SK-N-SH (cell line): ENCODE data around the gene TM4SF4. TPM values are rescaled to one million over a fixed set of nuclear protein-coding genes. Genes with fewer than 3 reads are reported as not detected.

Experiments
- CTCF ChIA-PET: fragments of 300-600, 350-600 bp; formaldehyde crosslinking; extraction: SDS; loops from one replicate; lab custom pipeline; 2021; lab: Yijun Ruan, JAX
- POLR2A ChIA-PET: fragments of 350-600 bp; sonication (Branson Sonifier 250); formaldehyde crosslinking; extraction: SDS; loops from one replicate; lab custom pipeline; 2020; ENCODE audit warnings: antibody characterized with exemption, inconsistent platforms; lab: Yijun Ruan, JAX
- DNase-seq: peaks from one replicate; pipeline ENCODE4 v3.0.0; 2012
- H2AFZ ChIP-seq: fragments of 200-600 bp; sonication (generic); 2 replicates; pipeline ENCODE4 v1.8.1; 2016; ENCODE audit warnings: antibody characterized with exemption, mild to moderate bottlenecking, low read depth
- H3F3A ChIP-seq: fragments of 200-600 bp; sonication (generic); replicated peaks from 2 replicates; pipeline ENCODE3; 2016; ENCODE audit warnings: antibody characterized with exemption, mild to moderate bottlenecking; ENCODE audit not compliant: insufficient read depth
- H3K27ac ChIP-seq, 2 experiments: fragments of 200-500 bp in 1 of 2; fragments of 200-600 bp in 1 of 2; sonication (Bioruptor generic) in 1 of 2; sonication (generic), shearing (Covaris generic) in 1 of 2; 2 replicates each; pipeline versions ENCODE4 v1.5.1 to v1.6.1; 2014 to 2016; ENCODE audit warnings: low read depth in 2 of 2, inconsistent platforms in 1 of 2, low read length in 1 of 2, mild to moderate bottlenecking in 1 of 2, mixed read lengths in 1 of 2
- H3K27me3 ChIP-seq: fragments of 200-600 bp; sonication (generic), shearing (Covaris generic); 2 replicates; pipeline ENCODE4 v1.6.1; 2016; ENCODE audit warnings: mixed run types; ENCODE audit not compliant: insufficient read depth
- H3K36me3 ChIP-seq, 2 experiments: fragments of 200-500 bp in 1 of 2; fragments of 200-600 bp in 1 of 2; sonication (Bioruptor generic) in 1 of 2; sonication (generic) in 1 of 2; replicated peaks in 1 of 2; 2 replicates each; pipeline versions ENCODE3 to v1.5.1; 2014 to 2016; ENCODE audit warnings: low read length in 1 of 2, mild to moderate bottlenecking in 1 of 2; ENCODE audit not compliant: insufficient read depth in 2 of 2, control insufficient read depth in 1 of 2
- H3K4me1 ChIP-seq, 2 experiments: fragments of 200-500 bp in 1 of 2; fragments of 200-600 bp in 1 of 2; sonication (Bioruptor generic) in 1 of 2; sonication (generic), shearing (Covaris generic) in 1 of 2; 2 replicates each; pipeline versions ENCODE4 v1.5.1 to v1.6.1; 2014 to 2016; ENCODE audit warnings: low read depth in 1 of 2, low read length in 1 of 2, mixed run types in 1 of 2; ENCODE audit not compliant: insufficient read depth in 2 of 2, control insufficient read depth in 1 of 2
- H3K4me2 ChIP-seq: fragments of 200-600 bp; sonication (generic), shearing (Covaris generic); 2 replicates; pipeline ENCODE4 v1.6.1; 2017; ENCODE audit warnings: mixed run types
- H3K4me3 ChIP-seq, 2 experiments: fragments of 200-500 bp in 1 of 2; fragments of 200-600 bp in 1 of 2; sonication (Bioruptor generic) in 1 of 2; sonication (generic), shearing (Covaris generic) in 1 of 2; 2 replicates each; pipeline versions ENCODE4 v1.5.1 to v1.8.1; 2014 to 2016; ENCODE audit warnings: low read depth in 2 of 2, inconsistent platforms in 1 of 2, low read length in 1 of 2, mild to moderate bottlenecking in 1 of 2, mixed read lengths in 1 of 2, moderate library complexity in 1 of 2
- H3K79me2 ChIP-seq: fragments of 200-600 bp; sonication (generic); 2 replicates; pipeline ENCODE4 v1.8.1; 2017; ENCODE audit warnings: mild to moderate bottlenecking; ENCODE audit not compliant: insufficient read depth
- H3K9ac ChIP-seq: fragments of 200-600 bp; sonication (generic); 2 replicates; pipeline ENCODE4 v1.6.1; 2017; ENCODE audit warnings: mixed run types
- H3K9me2 ChIP-seq: fragments of 200-600 bp; sonication (generic); 2 replicates; pipeline ENCODE4 v1.6.1; 2017; ENCODE audit warnings: mixed run types
- H3K9me3 ChIP-seq: fragments of 200-600 bp; sonication (generic); 2 replicates; pipeline ENCODE4 v1.6.1; 2017; ENCODE audit warnings: mixed run types, mild to moderate bottlenecking, moderate library complexity
- H4K20me1 ChIP-seq: fragments of 200-600 bp; sonication (generic); 2 replicates; pipeline ENCODE4 v1.6.1; 2017; ENCODE audit warnings: mild to moderate bottlenecking, mixed run types; ENCODE audit not compliant: insufficient read depth
- ELF1 ChIP-seq: IDR thresholded peaks from 2 replicates; pipeline ENCODE4 v1.4.0; 2012
- FOSL2 ChIP-seq: IDR thresholded peaks from 2 replicates; pipeline ENCODE4 v1.4.0; 2012; ENCODE audit warnings: low read depth, mild to moderate bottlenecking, moderate library complexity, borderline replicate concordance
- FOXJ3 ChIP-seq: sonication (generic); formaldehyde crosslinking; IDR thresholded peaks from 2 replicates; pipeline ENCODE4 v1.5.1; 2020; ENCODE audit warnings: mild to moderate bottlenecking, missing genetic modification reagents
- FOXM1 ChIP-seq: IDR thresholded peaks from 2 replicates; pipeline ENCODE4 v1.4.0; 2012; ENCODE audit warnings: low read depth, mild to moderate bottlenecking
- GABPA ChIP-seq: IDR thresholded peaks from 2 replicates; pipeline ENCODE4 v1.4.0; 2012; ENCODE audit warnings: low read depth, mild to moderate bottlenecking
- GATA2 ChIP-seq: sonication (generic); formaldehyde crosslinking; IDR thresholded peaks from 2 replicates; pipeline ENCODE4 v1.5.0; 2020; ENCODE audit warnings: mild to moderate bottlenecking, missing genetic modification reagents
- IRF3 ChIP-seq: fragments of 150-350 bp; IDR thresholded peaks from 2 replicates; pipeline ENCODE4 v1.6.1; 2016; ENCODE audit warnings: mild to moderate bottlenecking, low read depth, low read length
- MEF2A ChIP-seq: IDR thresholded peaks from 2 replicates; pipeline ENCODE4 v1.4.0; 2012; ENCODE audit warnings: low read depth, borderline replicate concordance
- MXI1 ChIP-seq: IDR thresholded peaks from 2 replicates; pipeline ENCODE4 v1.6.1; 2012; ENCODE audit warnings: mild to moderate bottlenecking, low read depth, low read length, improper control_type of control experiment
- NFIC ChIP-seq: IDR thresholded peaks from 2 replicates; pipeline ENCODE4 v1.4.0; 2012; ENCODE audit warnings: borderline replicate concordance
- POLR2AphosphoS5 ChIP-seq: IDR thresholded peaks from 2 replicates; pipeline ENCODE4 v1.6.1; 2012; ENCODE audit warnings: low read depth, low read length
- RAD21 ChIP-seq: IDR thresholded peaks from 2 replicates; pipeline ENCODE4 v1.6.1; 2012; ENCODE audit warnings: mild to moderate bottlenecking, low read length
- RCOR1 ChIP-seq: fragments of 150-350 bp; IDR thresholded peaks from 2 replicates; pipeline ENCODE4 v1.6.1; 2017; ENCODE audit warnings: antibody characterized with exemption, low read length
- REST ChIP-seq: IDR thresholded peaks from 2 replicates; pipeline ENCODE4 v1.6.1; 2012; ENCODE audit warnings: mild to moderate bottlenecking, low read depth, low read length, moderate library complexity
- RXRA ChIP-seq: IDR thresholded peaks from 2 replicates; pipeline ENCODE4 v1.4.0; 2012; ENCODE audit warnings: low read depth, mild to moderate bottlenecking, borderline replicate concordance
- SIN3A ChIP-seq: IDR thresholded peaks from 2 replicates; pipeline ENCODE4 v1.6.1; 2012; ENCODE audit warnings: low read depth, mild to moderate bottlenecking, low read length, moderate library complexity, borderline replicate concordance
- TAF1 ChIP-seq: IDR thresholded peaks from 2 replicates; pipeline ENCODE4 v1.6.1; 2012; ENCODE audit warnings: low read depth, mild to moderate bottlenecking, low read length, moderate library complexity, borderline replicate concordance
- TCF12 ChIP-seq: IDR thresholded peaks from 2 replicates; pipeline ENCODE4 v1.4.0; 2012
- WGBS: methylation state at CpG from one replicate; pipeline ENCODE4 v1.1.6; 2017; ENCODE audit warnings: low lambda C conversion rate; 5-methylcytosine and 5-hydroxymethylcytosine counted together
- polyA plus RNA-seq, 3 experiments: library from polyadenylated mRNA; depleted of rRNA; stranded (reverse); fragments of >200 nt; gene quantifications; 2 replicates each; pipeline ENCODE4 v1.2.3, GENCODE V29; 2012
- TF ChIP-seq, protein P1 (sequence below): IDR thresholded peaks from 2 replicates; pipeline ENCODE4 v1.4.0; 2012; ENCODE audit warnings: low read depth, borderline replicate concordance
- TF ChIP-seq, protein P2 (sequence below): fragments of 150-350 bp; IDR thresholded peaks from 2 replicates; pipeline ENCODE4 v1.6.1; 2017; ENCODE audit warnings: antibody characterized with exemption, low read length, low read depth, borderline replicate concordance

The TM4SF4 gene
- polyA plus RNA-seq, 1 of the 3 experiments (the other 2 are of a cell fraction): 0.08 TPM

DNA sequence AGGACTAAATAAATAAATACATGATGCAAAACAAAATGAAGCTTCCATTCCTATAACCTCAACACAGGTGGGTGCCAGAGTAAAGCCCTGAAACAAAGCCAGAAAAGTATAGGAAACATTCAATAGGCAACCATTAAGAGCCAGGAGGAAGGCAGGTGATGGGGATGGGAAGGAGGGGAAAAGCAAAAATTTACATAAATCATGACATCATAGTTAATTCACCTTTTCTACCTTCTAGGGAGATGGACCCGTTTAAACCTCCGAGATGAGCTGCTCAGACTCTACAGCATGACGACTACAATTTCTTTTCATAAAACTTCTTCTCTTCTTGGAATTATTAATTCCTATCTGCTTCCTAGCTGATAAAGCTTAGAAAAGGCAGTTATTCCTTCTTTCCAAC lies 27.9 kb downstream of the TM4SF4 start:
- no peak overlapping the region for H2AFZ ChIP-seq
- no peak for DNase-seq
- no peaks in the 10 kb centered on the region for H3K36me3 ChIP-seq
- peaks cover 0 to 21% of the 10 kb centered on the region in 2 experiments; a peak in 1 of 4 replicates for H3K4me1 ChIP-seq
- no peaks in the 10 kb centered on the region for H3K9me2 ChIP-seq
- no peaks in the 10 kb centered on the region for H3K79me2 ChIP-seq
- H4K20me1 ChIP-seq: no peaks in the 10 kb centered on the region
- no peak overlapping the region for H3K4me3 ChIP-seq
- no peaks in the 10 kb centered on the region for H3K27me3 ChIP-seq
- H3K9me3 ChIP-seq: no peaks in the 10 kb centered on the region
- no peak overlapping the region for H3K27ac ChIP-seq
- no peak overlapping the region for H3K9ac ChIP-seq
- 87% methylated on average over 3 of the region's 3 CpGs for WGBS
- POLR2A ChIA-PET: no interaction called here
- TF ChIP-seq FOXM1 (no peak), FOSL2 (no peak), POLR2AphosphoS5 (no peak), GATA2 (CRISPR knock-in tag) (no peak), MEF2A (no peak), TCF12 (no peak), SIN3A (no peak), TAF1 (no peak), RCOR1 (no peak), REST (no peak), MXI1 (no peak), NFIC (no peak), RXRA (no peak), IRF3 (no peak), RAD21 (no peak), FOXJ3 (CRISPR knock-in tag) (no peak), ELF1 (no peak), GABPA (no peak)
- TF ChIP-seq, protein P1, sequence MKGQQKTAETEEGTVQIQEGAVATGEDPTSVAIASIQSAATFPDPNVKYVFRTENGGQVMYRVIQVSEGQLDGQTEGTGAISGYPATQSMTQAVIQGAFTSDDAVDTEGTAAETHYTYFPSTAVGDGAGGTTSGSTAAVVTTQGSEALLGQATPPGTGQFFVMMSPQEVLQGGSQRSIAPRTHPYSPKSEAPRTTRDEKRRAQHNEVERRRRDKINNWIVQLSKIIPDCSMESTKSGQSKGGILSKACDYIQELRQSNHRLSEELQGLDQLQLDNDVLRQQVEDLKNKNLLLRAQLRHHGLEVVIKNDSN: no peak
- TF ChIP-seq, protein P2, sequence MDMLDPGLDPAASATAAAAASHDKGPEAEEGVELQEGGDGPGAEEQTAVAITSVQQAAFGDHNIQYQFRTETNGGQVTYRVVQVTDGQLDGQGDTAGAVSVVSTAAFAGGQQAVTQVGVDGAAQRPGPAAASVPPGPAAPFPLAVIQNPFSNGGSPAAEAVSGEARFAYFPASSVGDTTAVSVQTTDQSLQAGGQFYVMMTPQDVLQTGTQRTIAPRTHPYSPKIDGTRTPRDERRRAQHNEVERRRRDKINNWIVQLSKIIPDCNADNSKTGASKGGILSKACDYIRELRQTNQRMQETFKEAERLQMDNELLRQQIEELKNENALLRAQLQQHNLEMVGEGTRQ: no peak
- TF ChIP-seq, all 33 proteins: peak for 0
- CTCF ChIA-PET: interaction anchor here (1.4 to 2.0 kb wide), 6 partner anchors 9 to 270 kb away, joined by 3 to 9 read pairs (median 5); no protein-coding TSS in a partner anchor
- Histone ChIP-seq H3F3A (peaks cover 24% of the 10 kb centered on the region), H3K4me2 (no peak overlapping the region)
